ENCODE measurements around the gene SLC29A3. TPM values are rescaled to one million over a fixed set of nuclear protein-coding genes. Genes with fewer than 3 reads are reported as not detected.

Gene SLC29A3
- total RNA-seq, 1 experiment from 2014 or later: 35.7 TPM

DNA sequence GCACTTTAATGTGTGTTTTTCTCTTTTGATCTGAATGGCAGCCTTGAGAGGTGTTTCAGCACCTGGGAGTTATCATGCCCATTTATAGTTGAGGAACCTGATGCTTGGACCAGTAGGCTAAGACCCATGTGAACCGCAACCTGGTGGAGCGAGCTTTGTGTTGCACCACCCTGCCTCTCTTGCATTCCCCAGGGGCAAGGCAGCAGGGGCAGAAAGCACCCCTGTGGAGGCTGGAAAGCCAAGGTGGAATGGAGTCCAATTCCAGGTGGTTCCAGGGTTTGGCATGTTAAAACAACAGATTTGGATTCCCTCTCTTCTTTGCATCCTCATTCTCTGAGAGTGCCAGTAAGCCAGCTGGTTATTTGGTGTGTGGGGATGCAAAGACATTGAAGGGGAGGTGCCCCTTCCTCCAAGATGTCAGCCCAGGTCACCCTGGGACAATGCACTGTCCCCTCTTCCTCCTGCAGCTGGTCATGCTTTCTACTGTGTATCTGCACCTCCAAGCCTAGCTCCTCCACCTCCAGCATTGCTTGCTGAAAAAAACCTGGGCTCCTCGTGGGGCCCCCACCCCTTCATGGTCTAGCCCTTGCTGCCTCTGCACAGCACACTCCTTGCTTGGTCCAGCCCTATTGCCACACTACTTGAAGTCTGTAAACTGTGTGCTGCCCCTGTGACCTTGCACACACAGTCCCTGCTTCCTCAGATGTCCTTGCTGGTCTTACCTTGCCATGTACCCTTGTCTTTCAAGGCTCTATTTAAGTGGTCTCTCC, 72.0 kb downstream of the SLC29A3 start:
- Histone ChIP-seq H3K4me2 (no peak overlapping the region), H3K27me3 (ENCODE audit: insufficient read depth, low read depth) (no peaks in the 10 kb centered on the region), H3K9me2 (ENCODE audit: insufficient read depth) (no peaks in the 10 kb centered on the region), H3K9me3 (ENCODE audit: insufficient read depth, low read depth) (no peaks in the 10 kb centered on the region), H3K4me1 (replicated peaks; ENCODE audit: insufficient read depth) (peaks cover 37% of the 10 kb centered on the region), H2AFZ (no peak overlapping the region), H3K36me3 (ENCODE audit: low read depth) (no peaks in the 10 kb centered on the region), H4K20me1 (ENCODE audit: insufficient read depth) (no peaks in the 10 kb centered on the region), H3F3A (ENCODE audit: insufficient read depth, low read depth) (peaks cover 31% of the 10 kb centered on the region; the same call in 1 of the 2 replicates), H3K4me3 (no peak overlapping the region), H3K27ac (no peak overlapping the region), H3K79me2 (ENCODE audit: low read depth) (no peaks in the 10 kb centered on the region)
- POLR2A ChIA-PET (ENCODE audit: unreplicated experiment): no interaction called here
- BruUV-seq (replicated peaks): no TSS peak
- TF ChIP-seq, protein P1, sequence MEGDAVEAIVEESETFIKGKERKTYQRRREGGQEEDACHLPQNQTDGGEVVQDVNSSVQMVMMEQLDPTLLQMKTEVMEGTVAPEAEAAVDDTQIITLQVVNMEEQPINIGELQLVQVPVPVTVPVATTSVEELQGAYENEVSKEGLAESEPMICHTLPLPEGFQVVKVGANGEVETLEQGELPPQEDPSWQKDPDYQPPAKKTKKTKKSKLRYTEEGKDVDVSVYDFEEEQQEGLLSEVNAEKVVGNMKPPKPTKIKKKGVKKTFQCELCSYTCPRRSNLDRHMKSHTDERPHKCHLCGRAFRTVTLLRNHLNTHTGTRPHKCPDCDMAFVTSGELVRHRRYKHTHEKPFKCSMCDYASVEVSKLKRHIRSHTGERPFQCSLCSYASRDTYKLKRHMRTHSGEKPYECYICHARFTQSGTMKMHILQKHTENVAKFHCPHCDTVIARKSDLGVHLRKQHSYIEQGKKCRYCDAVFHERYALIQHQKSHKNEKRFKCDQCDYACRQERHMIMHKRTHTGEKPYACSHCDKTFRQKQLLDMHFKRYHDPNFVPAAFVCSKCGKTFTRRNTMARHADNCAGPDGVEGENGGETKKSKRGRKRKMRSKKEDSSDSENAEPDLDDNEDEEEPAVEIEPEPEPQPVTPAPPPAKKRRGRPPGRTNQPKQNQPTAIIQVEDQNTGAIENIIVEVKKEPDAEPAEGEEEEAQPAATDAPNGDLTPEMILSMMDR (conservative IDR thresholded peaks at IDR 0.05): no peak
- TF ChIP-seq EZH2 (IDR thresholded peaks at IDR 0.05; ENCODE audit: low read depth): no peak
- intact Hi-C loops (cut with micrococcal nuclease; ENCODE audit: unreplicated experiment): loop anchor here (10.0 kb wide), 1 partner anchor 654 kb away; no protein-coding TSS in a partner anchor
- no peak for DNase-seq
- CTCF ChIA-PET: no interaction called here

DNA sequence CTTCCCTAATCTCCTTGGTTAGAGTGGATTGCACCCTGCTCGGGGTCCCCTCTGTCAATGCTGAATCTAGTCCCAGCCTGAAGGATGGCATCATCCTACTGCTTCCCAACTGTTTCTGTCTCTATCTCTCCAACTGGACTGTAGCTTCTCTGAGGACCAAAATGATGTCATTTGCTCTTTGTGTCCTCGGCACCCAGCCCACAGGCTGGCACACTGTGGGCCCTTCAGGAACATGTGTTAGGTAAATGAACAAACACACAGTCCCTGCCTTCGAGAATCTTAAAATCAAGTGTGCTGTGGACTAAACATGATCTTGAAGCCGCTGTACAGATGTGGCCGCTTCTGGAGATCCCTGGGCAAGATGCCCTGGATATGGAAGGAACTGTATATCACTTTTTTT, 72.6 kb downstream of the SLC29A3 start:
- Histone ChIP-seq H3K27me3 (ENCODE audit: insufficient read depth, low read depth) (no peaks in the 10 kb centered on the region), H3K27ac (peak overlapping the region; percentile 69), H3K9me2 (ENCODE audit: insufficient read depth) (no peaks in the 10 kb centered on the region), H2AFZ (no peak overlapping the region), H3K9me3 (ENCODE audit: insufficient read depth, low read depth) (no peaks in the 10 kb centered on the region), H3K4me3 (no peak overlapping the region), H3K4me1 (replicated peaks; ENCODE audit: insufficient read depth) (peaks cover 37% of the 10 kb centered on the region), H3K79me2 (ENCODE audit: low read depth) (no peaks in the 10 kb centered on the region), H3K36me3 (ENCODE audit: low read depth) (no peaks in the 10 kb centered on the region), H3K4me2 (peak overlapping the region; percentile 48), H3F3A (ENCODE audit: insufficient read depth, low read depth) (peaks cover 32% of the 10 kb centered on the region; the same call in 1 of the 2 replicates), H4K20me1 (ENCODE audit: insufficient read depth) (no peaks in the 10 kb centered on the region)
- CTCF ChIA-PET: interaction anchor here (0.6 kb wide), 1 partner anchor 90 kb away, joined by 3 read pairs; no protein-coding TSS in a partner anchor
- no TSS peak for BruUV-seq (replicated peaks)
- intact Hi-C loops (cut with micrococcal nuclease; ENCODE audit: unreplicated experiment): loop anchor here (10.0 kb wide), 1 partner anchor 653 kb away; no protein-coding TSS in a partner anchor
- POLR2A ChIA-PET (ENCODE audit: unreplicated experiment): no interaction called here
- no peak for DNase-seq
- TF ChIP-seq, protein P1 (conservative IDR thresholded peaks at IDR 0.05): no peak
- no peak for TF ChIP-seq EZH2 (IDR thresholded peaks at IDR 0.05; ENCODE audit: low read depth)

DNA sequence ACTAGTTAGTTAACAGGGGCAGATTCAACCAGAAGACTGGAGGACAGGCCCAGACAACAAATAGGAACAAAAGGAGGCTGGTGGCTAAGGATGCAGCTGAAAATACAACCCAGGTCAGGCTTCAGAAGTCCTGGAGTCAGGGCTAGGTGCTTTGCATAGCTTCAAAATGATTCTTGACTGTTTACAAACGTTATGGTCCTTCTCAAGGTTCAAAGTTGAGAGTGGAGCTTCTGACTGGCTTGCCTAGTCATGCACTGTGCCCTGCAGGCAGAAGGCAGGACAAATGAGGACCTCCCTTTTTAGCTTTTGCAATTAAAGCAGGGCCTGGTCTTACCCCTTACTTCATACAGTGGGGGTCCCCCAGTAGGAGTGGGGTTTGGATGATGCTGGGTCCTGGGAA, 73.2 kb downstream of the SLC29A3 start:
- no peaks in the 10 kb centered on the region for H3K36me3 ChIP-seq (ENCODE audit: low read depth)
- intact Hi-C loops (cut with micrococcal nuclease; ENCODE audit: unreplicated experiment): loop anchor here (10.0 kb wide), 1 partner anchor 653 kb away; no protein-coding TSS in a partner anchor
- CTCF ChIA-PET: interaction anchor here (0.6 kb wide), 1 partner anchor 90 kb away, joined by 3 read pairs; no protein-coding TSS in a partner anchor
- peak overlapping the region; percentile 48 for H3K4me2 ChIP-seq
- TF ChIP-seq EZH2 (IDR thresholded peaks at IDR 0.05; ENCODE audit: low read depth): no peak
- TF ChIP-seq, protein P1 (conservative IDR thresholded peaks at IDR 0.05): no peak
- DNase-seq: no peak
- H3K4me1 ChIP-seq (replicated peaks; ENCODE audit: insufficient read depth): peaks cover 37% of the 10 kb centered on the region
- H3K27me3 ChIP-seq (ENCODE audit: insufficient read depth, low read depth): peaks cover 1% of the 10 kb centered on the region; the same call in 1 of the 2 replicates
- H3K79me2 ChIP-seq (ENCODE audit: low read depth): no peaks in the 10 kb centered on the region
- H2AFZ ChIP-seq: no peak overlapping the region
- peak overlapping the region; percentile 69 for H3K27ac ChIP-seq
- H3K4me3 ChIP-seq: no peak overlapping the region
- no peaks in the 10 kb centered on the region for H3K9me3 ChIP-seq (ENCODE audit: insufficient read depth, low read depth)
- POLR2A ChIA-PET (ENCODE audit: unreplicated experiment): no interaction called here
- H3F3A ChIP-seq (ENCODE audit: insufficient read depth, low read depth): peaks cover 32% of the 10 kb centered on the region; the same call in 1 of the 2 replicates
- no TSS peak for BruUV-seq (replicated peaks)
- H4K20me1 ChIP-seq (ENCODE audit: insufficient read depth): no peaks in the 10 kb centered on the region
- H3K9me2 ChIP-seq (ENCODE audit: insufficient read depth): no peaks in the 10 kb centered on the region
